Thymus (tissue), 11 donors: ENCODE data around the gene CA10. TPM values are rescaled to one million over a fixed set of nuclear protein-coding genes. Genes with fewer than 3 reads are reported as not detected.

Source experiments
- DNase-seq, 9 donors: peaks; one replicate each; pipeline ENCODE4 v3.0.0-alpha.2; 2013; ENCODE audit warnings: low spot score in 9 of 9, low read depth in 6 of 9, missing footprints in 1 of 9
- H3K27ac ChIP-seq, 2 donors: one replicate each; pipeline ENCODE4 v1.5.1; 2013; ENCODE audit warnings: control low read depth in 1 of 2, low read depth in 1 of 2, low read length in 1 of 2, mild to moderate bottlenecking in 1 of 2, moderate library complexity in 1 of 2
- H3K27me3 ChIP-seq, 2 donors: one replicate each; pipeline ENCODE4 v1.5.1; 2013; ENCODE audit warnings: low read length in 1 of 2; ENCODE audit not compliant: control insufficient read depth in 2 of 2, insufficient read depth in 1 of 2
- H3K36me3 ChIP-seq, 2 donors: one replicate each; pipeline ENCODE4 v1.5.1; 2013; ENCODE audit warnings: low read length in 1 of 2, mild to moderate bottlenecking in 1 of 2, moderate library complexity in 1 of 2; ENCODE audit not compliant: control insufficient read depth in 2 of 2, insufficient read depth in 2 of 2
- H3K4me1 ChIP-seq, 2 donors: one replicate each; pipeline ENCODE4 v1.5.1; 2013; ENCODE audit warnings: low read length in 2 of 2; ENCODE audit not compliant: control insufficient read depth in 2 of 2, insufficient read depth in 2 of 2
- H3K4me3 ChIP-seq, 2 donors: one replicate each; pipeline ENCODE4 v1.5.1; 2013; ENCODE audit warnings: low read length in 2 of 2, control low read depth in 1 of 2, mild to moderate bottlenecking in 1 of 2
- H3K9me3 ChIP-seq, 2 donors: one replicate each; pipeline ENCODE4 v1.5.1; 2013; ENCODE audit warnings: low read length in 1 of 2, mild to moderate bottlenecking in 1 of 2; ENCODE audit not compliant: control insufficient read depth in 2 of 2, insufficient read depth in 1 of 2
- WGBS: extraction: QIAGEN DNeasy Blood & Tissue Kit; methylation state at CpG from one replicate; pipeline ENCODE4 v1.1.7; 2013; 5-methylcytosine and 5-hydroxymethylcytosine counted together
- polyA plus RNA-seq: library from polyadenylated mRNA; stranded (reverse); fragments of 200-250 nt; gene quantifications from one replicate; pipeline ENCODE4 v1.2.3, GENCODE V29; 2013
- total RNA-seq: library from RNA; stranded (reverse); fragments of 120-200 nt; gene quantifications from one replicate; pipeline ENCODE4 v1.2.4, GENCODE V29; 2013
- donor health status: healthy.

The CA10 gene
- total and polyA plus RNA-seq, 2 donors = 0.25 to 0.61 TPM

- Histone ChIP-seq H3K9me3 (no peaks in the 10 kb centered on the region), H3K27me3 (no peaks in the 10 kb centered on the region), H3K27ac (no peak overlapping the region), H3K36me3 (no peaks in the 10 kb centered on the region), H3K4me1 (no peaks in the 10 kb centered on the region), H3K4me3 (no peak overlapping the region)
- no peak for DNase-seq
- 96% methylated on average over 3 of the region's 3 CpGs for WGBS
These were observed 317.8 kb downstream of the CA10 start for GRCh38 chr17:51840688-51841087.

DNA sequence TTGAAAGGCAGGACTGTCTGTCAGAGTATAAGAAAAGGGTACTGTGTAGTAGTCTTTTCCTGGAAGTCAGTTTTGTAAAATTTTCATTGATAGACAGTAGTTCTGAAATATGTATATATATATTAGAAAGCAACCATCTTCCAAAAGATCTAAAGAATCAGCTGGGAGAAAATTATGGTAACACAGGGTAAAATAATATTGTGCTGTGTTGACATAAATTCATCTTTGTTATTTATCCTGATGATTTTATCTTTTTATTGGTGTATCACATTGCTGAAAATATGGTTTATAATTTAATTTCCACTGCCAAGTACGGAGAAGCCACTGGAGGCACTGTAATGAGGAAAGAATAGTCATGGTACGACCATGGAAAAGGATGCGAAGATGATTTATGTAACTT is 324.9 kb downstream of the CA10 start:
- H3K9me3 ChIP-seq = no peaks in the 10 kb centered on the region
- H3K36me3 ChIP-seq = no peaks in the 10 kb centered on the region
- DNase-seq = no peak
- no peak overlapping the region for H3K4me3 ChIP-seq
- H3K27me3 ChIP-seq = no peaks in the 10 kb centered on the region
- WGBS = 84% methylated on average over 3 of the region's 3 CpGs
- H3K27ac ChIP-seq = no peak overlapping the region
- H3K4me1 ChIP-seq = no peaks in the 10 kb centered on the region

- Histone ChIP-seq H3K4me3 (no peak overlapping the region), H3K27ac (no peak overlapping the region), H3K36me3 (no peaks in the 10 kb centered on the region), H3K9me3 (no peaks in the 10 kb centered on the region), H3K4me1 (no peaks in the 10 kb centered on the region), H3K27me3 (no peaks in the 10 kb centered on the region)
- WGBS = 84% methylated on average over 2 of the region's 2 CpGs
- no peak for DNase-seq
These were observed 325.5 kb downstream of the CA10 start for GRCh38 chr17:51833045-51833444.

GRCh38 chr17:51830886-51831285 is 327.6 kb downstream of the CA10 start:
- no peaks in the 10 kb centered on the region for H3K27me3 ChIP-seq
- DNase-seq = no peak
- WGBS = 75% methylated on average over 3 of the region's 3 CpGs

GRCh38 chr17:51830451-51830850 is 328.1 kb downstream of the CA10 start:
- WGBS = 76% methylated on average over 1 of the region's 1 CpG
- H3K4me1 ChIP-seq = no peaks in the 10 kb centered on the region
- H3K27me3 ChIP-seq = no peaks in the 10 kb centered on the region
- H3K27ac ChIP-seq = no peak overlapping the region
- H3K4me3 ChIP-seq = no peak overlapping the region
- H3K36me3 ChIP-seq = no peaks in the 10 kb centered on the region
- H3K9me3 ChIP-seq = no peaks in the 10 kb centered on the region
- DNase-seq = no peak

More at GRCh38 chr17:51830886-51831285, 327.6 kb downstream of the CA10 start:
- Histone ChIP-seq H3K4me1 (no peaks in the 10 kb centered on the region), H3K27ac (no peak overlapping the region), H3K4me3 (no peak overlapping the region), H3K9me3 (no peaks in the 10 kb centered on the region), H3K36me3 (no peaks in the 10 kb centered on the region)

- Histone ChIP-seq H3K27ac (no peak overlapping the region), H3K36me3 (no peaks in the 10 kb centered on the region), H3K4me3 (no peak overlapping the region), H3K27me3 (no peaks in the 10 kb centered on the region), H3K4me1 (no peaks in the 10 kb centered on the region), H3K9me3 (no peaks in the 10 kb centered on the region)
- no peak for DNase-seq
- 53% methylated on average over 2 of the region's 2 CpGs for WGBS
These were observed 329.6 kb downstream of the CA10 start for GRCh38 chr17:51828901-51829300.

GRCh38 chr17:51827140-51827539 is 331.4 kb downstream of the CA10 start:
- no peak for DNase-seq
- Histone ChIP-seq H3K27me3 (no peaks in the 10 kb centered on the region), H3K4me3 (no peak overlapping the region), H3K9me3 (no peaks in the 10 kb centered on the region), H3K27ac (no peak overlapping the region), H3K36me3 (no peaks in the 10 kb centered on the region), H3K4me1 (no peaks in the 10 kb centered on the region)
- WGBS = 95% methylated on average over 1 of the region's 1 CpG

- no peak overlapping the region for H3K27ac ChIP-seq
- no peaks in the 10 kb centered on the region for H3K36me3 ChIP-seq
- no peak for DNase-seq
- H3K9me3 ChIP-seq = no peaks in the 10 kb centered on the region
- no peak overlapping the region for H3K4me3 ChIP-seq
- 70% methylated on average over 1 of the region's 1 CpG for WGBS
- no peaks in the 10 kb centered on the region for H3K4me1 ChIP-seq
- H3K27me3 ChIP-seq = no peaks in the 10 kb centered on the region
These were observed 337.7 kb downstream of the CA10 start for GRCh38 chr17:51820766-51821165.

GRCh38 chr17:51820252-51820651 is 338.3 kb downstream of the CA10 start:
- Histone ChIP-seq H3K27ac (no peak overlapping the region), H3K4me3 (no peak overlapping the region), H3K27me3 (no peaks in the 10 kb centered on the region), H3K9me3 (no peaks in the 10 kb centered on the region), H3K36me3 (no peaks in the 10 kb centered on the region), H3K4me1 (no peaks in the 10 kb centered on the region)
- no peak for DNase-seq
- 95% methylated on average over 6 of the region's 6 CpGs for WGBS
